GM12892 (cell line): Measurements from ENCODE around the gene DAZAP2.

ENCODE experiments used
- POLR2A ChIP-seq: IDR thresholded peaks from 2 replicates; pipeline ENCODE4 v1.6.1; 2011; ENCODE audit warnings: low read depth, low read length, control low read depth
- POLR2AphosphoS5 ChIP-seq: IDR thresholded peaks from 2 replicates; pipeline ENCODE4 v1.6.1; 2011; ENCODE audit warnings: low read depth, low read length, control low read depth
- TAF1 ChIP-seq: IDR thresholded peaks from 2 replicates; pipeline ENCODE4 v1.6.1; 2011; ENCODE audit warnings: low read depth, mild to moderate bottlenecking, control low read depth, low read length, borderline replicate concordance

GRCh38 chr12:51270067-51270950, 31.7 kb downstream of the DAZAP2 start, which contains the start of gene SMAGP:
- TF ChIP-seq POLR2A (no peak), TAF1 (no peak), POLR2AphosphoS5 (no peak)
